Left kidney (tissue), 2 donors: ENCODE data around the gene NTF3. TPM values are rescaled to one million over a fixed set of nuclear protein-coding genes. Genes with fewer than 3 reads are reported as not detected.
"Not testable (repeated sequence)": the region's sequence is repeated elsewhere in the genome, so short reads cannot be mapped to it uniquely, and the experiment has no call there.

Experiments
- DNase-seq: peaks from one replicate; pipeline ENCODE4 v3.0.0-alpha.2; 2013
- polyA plus RNA-seq: library from polyadenylated mRNA; unstranded; fragments of 120-200 nt; gene quantifications from one replicate; pipeline ENCODE4 v1.2.1, GENCODE V29; 2013; ENCODE audit not compliant: insufficient read length

The NTF3 gene
- polyA plus RNA-seq, 1 donor = 4.1 TPM

DNA sequence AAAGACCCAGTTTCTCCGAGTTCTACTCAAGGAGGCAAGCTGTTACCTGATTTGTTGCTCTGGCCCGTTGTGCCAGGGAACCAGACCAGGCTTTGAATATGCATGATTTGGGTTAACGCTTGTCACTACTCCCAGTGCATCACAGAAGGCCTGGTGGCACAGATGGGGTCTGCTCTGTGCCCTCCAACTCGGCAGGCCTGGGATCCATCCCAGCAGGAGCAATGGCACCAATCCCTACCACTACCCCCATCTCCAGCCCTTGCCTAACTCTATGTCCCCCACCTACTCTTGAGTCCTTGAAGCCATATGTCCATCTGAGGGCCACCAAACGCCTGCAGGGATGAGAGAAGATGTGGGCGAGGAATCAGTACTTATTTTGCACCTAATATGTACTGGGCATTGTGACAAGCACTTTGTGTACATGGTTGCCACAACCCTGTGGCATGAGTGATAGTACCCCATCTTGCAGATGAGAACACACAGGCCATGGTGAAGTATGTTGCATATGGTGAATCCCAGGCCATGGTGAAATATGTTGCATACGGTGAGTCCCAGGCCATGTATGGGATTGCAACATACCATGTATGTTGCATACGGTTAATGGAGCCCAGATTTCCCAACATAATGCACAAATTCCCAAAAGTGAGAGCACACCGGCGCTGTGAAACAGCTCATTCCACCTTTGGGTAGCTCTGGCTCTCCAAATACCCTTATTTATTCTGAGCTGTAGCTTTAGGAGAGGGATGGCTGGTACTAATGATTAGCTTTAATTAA is 102.7 kb downstream of the NTF3 start:
- no peak for DNase-seq

DNA sequence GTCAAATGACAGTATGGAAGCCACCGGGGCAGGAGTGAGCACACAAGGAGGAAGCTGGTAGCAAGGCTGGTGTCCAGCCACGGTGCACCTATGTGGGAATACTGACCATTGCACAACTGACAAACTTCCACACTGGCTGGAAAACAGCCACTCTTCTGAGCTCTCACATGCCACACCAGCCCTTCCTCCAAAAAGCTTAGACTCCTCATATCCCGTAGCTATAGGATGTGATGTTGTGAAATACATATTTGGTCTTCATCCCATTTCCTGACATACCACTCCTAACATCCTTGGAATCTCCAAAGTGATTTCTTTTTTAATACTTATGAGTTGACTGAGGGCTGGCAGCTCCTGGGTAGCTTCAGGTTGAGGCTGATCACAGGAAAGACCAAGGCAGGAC is 103.6 kb downstream of the NTF3 start:
- DNase-seq = no peak

- not testable (repeated sequence) for DNase-seq
Measured at GRCh38 chr12:5537026-5537615, 105.2 kb downstream of the NTF3 start.

DNA sequence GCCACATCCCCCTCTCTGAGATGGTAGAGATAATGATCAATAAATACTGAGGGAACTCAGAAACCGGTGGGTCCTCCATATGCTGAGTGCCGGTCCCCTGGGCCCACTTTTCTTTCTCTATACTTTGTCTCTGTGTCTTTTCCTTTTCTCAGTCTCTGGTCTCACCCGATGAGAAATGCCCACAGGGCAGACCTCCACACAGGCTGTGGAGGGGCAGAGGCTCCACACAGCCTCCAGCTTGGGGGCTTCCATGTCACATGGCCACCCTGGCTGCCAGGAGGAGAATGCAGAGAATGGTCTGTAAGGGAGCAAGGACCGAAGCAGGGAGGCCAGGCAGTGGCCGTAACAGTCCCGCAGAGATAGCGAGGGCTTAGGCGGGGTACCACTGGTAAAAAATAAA is 105.9 kb downstream of the NTF3 start:
- no peak for DNase-seq
